ENCODE results near the gene AMBP. TPM values are rescaled to one million over a fixed set of nuclear protein-coding genes. Genes with fewer than 3 reads are reported as not detected.
A peak's percentile ranks its signal among the peaks of the same experiment; 100 is the strongest.

The AMBP gene
- total RNA-seq, 1 experiment from 2014 or later: 0.20 TPM

- Histone ChIP-seq H3K18ac (ENCODE audit: insufficient read length, low read depth, low read length) (no peak overlapping the region), H3K4me2 (ENCODE audit: insufficient read depth, insufficient read length, low read length) (no peak overlapping the region), H2BK12ac (ENCODE audit: insufficient read length, low read depth, low read length) (no peak overlapping the region), H4K91ac (ENCODE audit: insufficient read length, low read depth, low read length) (no peak overlapping the region), H3K4me1 (ENCODE audit: insufficient read depth, low read length) (no peaks in the 10 kb centered on the region), H4K5ac (ENCODE audit: insufficient read length, low read depth, low read length) (no peak overlapping the region), H3K23me2 (ENCODE audit: insufficient read length, low read depth, low read length, poor library complexity, severe bottlenecking) (no peaks in the 10 kb centered on the region), H3K79me2 (ENCODE audit: insufficient read depth, low read length) (no peaks in the 10 kb centered on the region), H4K20me1 (ENCODE audit: control insufficient read depth, insufficient read depth, insufficient read length) (no peaks in the 10 kb centered on the region), H3K9ac (ENCODE audit: extremely low read depth, insufficient read length, low read length) (no peak overlapping the region), H2AK5ac (ENCODE audit: insufficient read length, low read length) (no peak overlapping the region), H3K23ac (ENCODE audit: insufficient read length, low read depth, low read length) (no peak overlapping the region), H3K9me3 (ENCODE audit: control insufficient read depth, low read depth, low read length) (no peaks in the 10 kb centered on the region), H3K79me1 (ENCODE audit: insufficient read depth, low read depth, low read length, poor library complexity, severe bottlenecking) (no peaks in the 10 kb centered on the region), H2AFZ (ENCODE audit: low read length) (no peak overlapping the region), H3T11ph (ENCODE audit: low read length) (no peak overlapping the region), H3K27me3 (ENCODE audit: insufficient read depth, low read length) (no peaks in the 10 kb centered on the region), H3K14ac (ENCODE audit: insufficient read depth, low read length) (no peak overlapping the region), H3K4ac (ENCODE audit: low read depth, low read length) (no peak overlapping the region), H2BK20ac (ENCODE audit: low read depth, low read length, poor library complexity, severe bottlenecking) (no peak overlapping the region), H3K56ac (ENCODE audit: insufficient read length, low read depth, low read length) (no peak overlapping the region), H2BK120ac (ENCODE audit: low read depth, low read length, poor library complexity, severe bottlenecking) (no peak overlapping the region), H4K8ac (replicated peaks; ENCODE audit: insufficient read length, low read depth, low read length) (no peak overlapping the region), H3K27ac (ENCODE audit: insufficient read length, low read depth, low read length) (no peak overlapping the region), H2BK5ac (ENCODE audit: insufficient read length, low read length) (no peak overlapping the region), H2BK15ac (ENCODE audit: low read depth, low read length) (no peak overlapping the region)
- Mint-ChIP-seq H3K4me3 (no peak overlapping the region), H3K27ac (no peak overlapping the region), H3K36me3 (ENCODE audit: insufficient read depth in 1 of 3, low read depth in 3 of 3) (no peaks in the 10 kb centered on the region), H3K4me1 (no peaks in the 10 kb centered on the region), H3K27me3 (ENCODE audit: low read depth) (peaks cover 16% of the 10 kb centered on the region), H3K9me3 (no peaks in the 10 kb centered on the region)
- no peak for TF ChIP-seq CTCF (conservative IDR thresholded peaks at IDR 0.05)
- DNase-seq: peak; percentile 9
- WGBS (ENCODE audit: extremely low coverage, insufficient read length, low lambda C conversion rate): no CpG with 5 or more reads among the region's 9 CpGs
Observed at GRCh38 chr9:114069476-114070187, 8.5 kb downstream of the AMBP start.
